IPS-20b (cell line): ENCODE results near the gene CFHR2.

Experiments
- H3K27ac ChIP-seq: one replicate; pipeline ENCODE4 v1.5.1; 2013; ENCODE audit warnings: low read length
- H3K27me3 ChIP-seq: 2 replicates; pipeline ENCODE4 v1.6.1; 2013; ENCODE audit warnings: mild to moderate bottlenecking, low read length, inconsistent platforms; ENCODE audit not compliant: insufficient read depth
- H3K36me3 ChIP-seq: 2 replicates; pipeline ENCODE4 v1.6.1; 2013; ENCODE audit warnings: low read depth, mild to moderate bottlenecking, inconsistent platforms, low read length, moderate library complexity; ENCODE audit not compliant: insufficient read depth
- H3K4me1 ChIP-seq: 2 replicates; pipeline ENCODE4 v1.6.1; 2013; ENCODE audit warnings: mild to moderate bottlenecking, control low read depth, inconsistent platforms, low read length, moderate library complexity; ENCODE audit not compliant: insufficient read depth
- H3K4me3 ChIP-seq: 2 replicates; pipeline ENCODE4 v1.5.1; 2013; ENCODE audit warnings: mild to moderate bottlenecking, low read length, inconsistent platforms
- H3K9ac ChIP-seq: 2 replicates; pipeline ENCODE4 v1.6.1; 2013; ENCODE audit warnings: low read depth, mild to moderate bottlenecking, inconsistent platforms, low read length, moderate library complexity
- H3K9me3 ChIP-seq: 2 replicates; pipeline ENCODE4 v1.6.1; 2013; ENCODE audit warnings: mild to moderate bottlenecking, low read depth, low read length, inconsistent platforms; ENCODE audit not compliant: insufficient read depth

Gene CFHR2

GRCh38 chr1:197008861-197009260, 65.3 kb downstream of the CFHR2 start:
- Histone ChIP-seq H3K36me3 (no peaks in the 10 kb centered on the region), H3K4me1 (no peaks in the 10 kb centered on the region), H3K9ac (no peak overlapping the region), H3K27ac (no peak overlapping the region), H3K4me3 (no peak overlapping the region), H3K9me3 (peaks cover 11% of the 10 kb centered on the region), H3K27me3 (no peaks in the 10 kb centered on the region)
